Natural killer cell (primary cell): ENCODE measurements around the gene SLC6A7. TPM values are rescaled to one million over a fixed set of nuclear protein-coding genes. Genes with fewer than 3 reads are reported as not detected.

Experiments used
- ATAC-seq, 3 donors: fragments of 150-1000 bp in 2 of 3; fragments of 200-7000 bp in 1 of 3; cut with Tn5 transposase; 1 replicate in 1 of 3; 2 replicates in 2 of 3; pipeline ENCODE4 v1.10.0; 2021; ENCODE audit warnings: mild to moderate bottlenecking in 2 of 3, moderate library complexity in 2 of 3
- DNase-seq, 2 donors: peaks; one replicate each; pipeline versions ENCODE4 v3.0.0 to v3.0.0-alpha.2; 2013 to 2021; ENCODE audit warnings: mixed read lengths in 1 of 2
- H3K27ac ChIP-seq: one replicate; pipeline ENCODE4 v1.5.1; 2013; ENCODE audit warnings: mild to moderate bottlenecking, low read length
- H3K27me3 ChIP-seq: one replicate; pipeline ENCODE4 v1.6.1; 2013; ENCODE audit warnings: low read length; ENCODE audit not compliant: control insufficient read depth, insufficient read depth
- H3K36me3 ChIP-seq: one replicate; pipeline ENCODE4 v1.6.1; 2013; ENCODE audit warnings: low read length; ENCODE audit not compliant: control insufficient read depth, insufficient read depth
- H3K4me1 ChIP-seq: one replicate; pipeline ENCODE4 v1.6.1; 2013; ENCODE audit warnings: low read length; ENCODE audit not compliant: control insufficient read depth, insufficient read depth
- H3K4me3 ChIP-seq: one replicate; pipeline ENCODE4 v1.5.1; 2013; ENCODE audit warnings: low read length
- H3K9me3 ChIP-seq: one replicate; pipeline ENCODE4 v1.6.1; 2013; ENCODE audit warnings: low read length; ENCODE audit not compliant: control insufficient read depth, insufficient read depth
- H3K27ac Mint-ChIP-seq, 2 donors: one replicate each; pipeline ENCODE4 v1.8.0; 2022; ENCODE audit warnings: mild to moderate bottlenecking in 2 of 2, mixed read lengths in 2 of 2, moderate library complexity in 1 of 2
- H3K27me3 Mint-ChIP-seq, 2 donors: one replicate each; pipeline ENCODE4 v1.8.0; 2022; ENCODE audit warnings: low read depth in 2 of 2, mixed read lengths in 2 of 2
- H3K36me3 Mint-ChIP-seq: one replicate; pipeline ENCODE4 v1.8.0; 2022; ENCODE audit warnings: mixed read lengths
- H3K4me1 Mint-ChIP-seq, 2 donors: one replicate each; pipeline ENCODE4 v1.8.0; 2022; ENCODE audit warnings: mixed read lengths in 2 of 2
- H3K4me3 Mint-ChIP-seq: one replicate; pipeline ENCODE4 v1.8.0; 2022; ENCODE audit warnings: mild to moderate bottlenecking, moderate library complexity, mixed read lengths
- H3K9me3 Mint-ChIP-seq, 2 donors: one replicate each; pipeline ENCODE4 v1.8.0; 2022; ENCODE audit warnings: mixed read lengths in 2 of 2
- WGBS: methylation state at CpG from one replicate; pipeline ENCODE4 v1.1.7; 2013; ENCODE audit warnings: missing lambda C conversion rate; ENCODE audit not compliant: insufficient coverage; 5-methylcytosine and 5-hydroxymethylcytosine counted together
- intact Hi-C: fragments of 100-400 bp; cut with micrococcal nuclease; formaldehyde crosslinking; loops from one replicate; pipeline ENCODE4 v1.14.2; 2022
- total RNA-seq, 4 donors: library from RNA; stranded (reverse); fragments of 120-200 nt in 1 of 4; gene quantifications; one replicate each; pipeline versions ENCODE4 v1.2.3 to v1.2.4, GENCODE V29; 2013 to 2022
- TF ChIP-seq, protein P1 (sequence below): fragments of 200-600 bp; IDR thresholded peaks from one replicate; pipeline ENCODE4 v1.8.0; 2022; ENCODE audit warnings: antibody characterized with exemption

SLC6A7 gene
- total RNA-seq, 3 donors from 2014 or later (not counting 1 experiment from before 2014, with no cell fraction given) = not detected

- no peaks in the 10 kb centered on the region for H3K36me3 Mint-ChIP-seq
- Histone ChIP-seq H3K4me3 (no peak overlapping the region), H3K27me3 (no peaks in the 10 kb centered on the region), H3K27ac (no peak overlapping the region), H3K36me3 (no peaks in the 10 kb centered on the region), H3K4me1 (no peaks in the 10 kb centered on the region), H3K9me3 (no peaks in the 10 kb centered on the region)
- H3K9me3 Mint-ChIP-seq = no peaks in the 10 kb centered on the region
- no peak overlapping the region for H3K27ac Mint-ChIP-seq
- TF ChIP-seq, protein P1, sequence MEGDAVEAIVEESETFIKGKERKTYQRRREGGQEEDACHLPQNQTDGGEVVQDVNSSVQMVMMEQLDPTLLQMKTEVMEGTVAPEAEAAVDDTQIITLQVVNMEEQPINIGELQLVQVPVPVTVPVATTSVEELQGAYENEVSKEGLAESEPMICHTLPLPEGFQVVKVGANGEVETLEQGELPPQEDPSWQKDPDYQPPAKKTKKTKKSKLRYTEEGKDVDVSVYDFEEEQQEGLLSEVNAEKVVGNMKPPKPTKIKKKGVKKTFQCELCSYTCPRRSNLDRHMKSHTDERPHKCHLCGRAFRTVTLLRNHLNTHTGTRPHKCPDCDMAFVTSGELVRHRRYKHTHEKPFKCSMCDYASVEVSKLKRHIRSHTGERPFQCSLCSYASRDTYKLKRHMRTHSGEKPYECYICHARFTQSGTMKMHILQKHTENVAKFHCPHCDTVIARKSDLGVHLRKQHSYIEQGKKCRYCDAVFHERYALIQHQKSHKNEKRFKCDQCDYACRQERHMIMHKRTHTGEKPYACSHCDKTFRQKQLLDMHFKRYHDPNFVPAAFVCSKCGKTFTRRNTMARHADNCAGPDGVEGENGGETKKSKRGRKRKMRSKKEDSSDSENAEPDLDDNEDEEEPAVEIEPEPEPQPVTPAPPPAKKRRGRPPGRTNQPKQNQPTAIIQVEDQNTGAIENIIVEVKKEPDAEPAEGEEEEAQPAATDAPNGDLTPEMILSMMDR = no peak
- intact Hi-C loops = no loop called here
- H3K4me1 Mint-ChIP-seq = no peaks in the 10 kb centered on the region
- ATAC-seq (no peak), DNase-seq (no peak)
- no peaks in the 10 kb centered on the region for H3K27me3 Mint-ChIP-seq
- 86% methylated on average over 5 of the region's 5 CpGs for WGBS
- no peak overlapping the region for H3K4me3 Mint-ChIP-seq
These were observed 45.6 kb downstream of the SLC6A7 start for GRCh38 chr5:150235500-150235854.

DNA sequence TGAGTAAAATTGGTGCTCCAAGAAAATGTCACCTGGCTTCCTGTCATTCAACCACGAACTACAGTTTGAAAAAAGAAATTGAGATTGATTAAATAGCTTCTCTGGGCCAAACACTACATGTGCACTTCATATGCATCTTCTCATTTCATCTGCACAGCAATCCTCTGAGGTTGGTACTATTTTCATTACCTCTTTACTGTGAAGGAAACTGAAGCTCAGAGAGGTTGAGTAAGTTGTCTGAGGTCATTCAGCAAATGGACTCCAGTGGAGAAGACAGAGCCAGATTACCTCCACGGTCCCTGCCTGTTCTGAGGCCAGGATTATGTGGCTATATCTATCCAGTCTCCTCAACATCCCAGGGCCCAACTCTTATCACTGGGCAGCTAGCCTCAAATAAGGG, 46.5 kb downstream of the SLC6A7 start:
- Mint-ChIP-seq H3K4me3 (no peak overlapping the region), H3K27ac (no peak overlapping the region), H3K36me3 (no peaks in the 10 kb centered on the region), H3K27me3 (no peaks in the 10 kb centered on the region), H3K4me1 (no peaks in the 10 kb centered on the region), H3K9me3 (no peaks in the 10 kb centered on the region)
- Histone ChIP-seq H3K4me1 (no peaks in the 10 kb centered on the region), H3K4me3 (no peak overlapping the region), H3K27ac (no peak overlapping the region), H3K36me3 (no peaks in the 10 kb centered on the region), H3K27me3 (no peaks in the 10 kb centered on the region), H3K9me3 (no peaks in the 10 kb centered on the region)
- intact Hi-C loops = no loop called here
- TF ChIP-seq, protein P1 = no peak
- 82% methylated on average over 2 of the region's 2 CpGs for WGBS
- no peak for ATAC-seq
- no peak for DNase-seq

DNA sequence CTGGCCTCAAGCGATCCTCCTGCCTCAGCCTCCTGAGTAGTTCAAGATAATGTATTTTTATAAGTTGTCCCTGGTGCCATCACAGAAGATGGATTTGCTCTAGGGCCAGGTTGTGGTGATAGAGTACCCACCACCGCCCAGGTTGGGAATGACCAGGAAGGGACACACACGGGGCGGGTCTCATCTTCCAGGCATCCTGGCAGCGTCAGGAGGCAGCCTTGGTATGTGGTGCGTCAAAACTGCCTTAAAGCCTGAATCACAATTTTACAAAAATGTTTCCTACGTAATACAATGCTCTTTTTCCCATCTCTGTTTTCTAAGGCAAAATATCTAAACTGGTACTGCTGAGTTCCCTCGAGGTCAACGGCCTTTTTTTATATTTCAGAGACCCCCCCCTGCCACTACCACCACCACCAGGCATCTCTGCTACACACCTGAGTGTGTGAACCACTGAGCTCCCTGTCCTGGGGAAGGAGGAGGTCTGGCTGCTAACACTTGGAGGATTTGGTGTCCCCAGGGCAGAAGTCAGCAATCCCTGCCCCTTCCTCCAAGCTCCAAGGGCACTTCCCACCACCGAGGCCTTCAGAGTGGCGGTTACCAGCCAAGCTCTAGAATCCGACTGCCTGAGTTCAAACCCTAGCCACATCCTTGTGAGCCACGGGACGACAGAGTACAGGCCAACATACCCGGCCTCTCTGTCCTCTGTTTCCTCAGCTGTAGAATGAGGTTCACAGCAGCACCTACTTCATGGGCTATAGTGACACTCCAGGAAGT, 47.3 kb downstream of the SLC6A7 start:
- DNase-seq (no peak), ATAC-seq (no peak)
- Mint-ChIP-seq H3K36me3 (no peaks in the 10 kb centered on the region), H3K4me3 (no peak overlapping the region), H3K9me3 (no peaks in the 10 kb centered on the region), H3K27ac (no peak overlapping the region), H3K27me3 (no peaks in the 10 kb centered on the region), H3K4me1 (no peaks in the 10 kb centered on the region)
- Histone ChIP-seq H3K9me3 (no peaks in the 10 kb centered on the region), H3K4me3 (no peak overlapping the region), H3K27me3 (no peaks in the 10 kb centered on the region), H3K27ac (no peak overlapping the region), H3K4me1 (no peaks in the 10 kb centered on the region), H3K36me3 (no peaks in the 10 kb centered on the region)
- WGBS = 83% methylated on average over 15 of the region's 15 CpGs
- TF ChIP-seq, protein P1 = no peak
- intact Hi-C loops = no loop called here

GRCh38 chr5:150238646-150239045, 48.8 kb downstream of the SLC6A7 start:
- WGBS = 87% methylated on average over 10 of the region's 10 CpGs
- H3K4me3 Mint-ChIP-seq = no peak overlapping the region
- intact Hi-C loops = no loop called here
- no peaks in the 10 kb centered on the region for H3K27me3 Mint-ChIP-seq
- H3K4me1 ChIP-seq = no peaks in the 10 kb centered on the region
- DNase-seq (no peak), ATAC-seq (no peak)
- no peaks in the 10 kb centered on the region for H3K36me3 ChIP-seq
- H3K27me3 ChIP-seq = no peaks in the 10 kb centered on the region
- no peak overlapping the region for H3K4me3 ChIP-seq
- no peaks in the 10 kb centered on the region for H3K36me3 Mint-ChIP-seq
- TF ChIP-seq, protein P1 = no peak
- H3K4me1 Mint-ChIP-seq = no peaks in the 10 kb centered on the region
- H3K9me3 ChIP-seq = no peaks in the 10 kb centered on the region
- no peak overlapping the region for H3K27ac ChIP-seq
- no peak overlapping the region for H3K27ac Mint-ChIP-seq
- H3K9me3 Mint-ChIP-seq = no peaks in the 10 kb centered on the region
